BLaER1 treated with 17β-estradiol and CSF1 and Interleukin-3, amounts not matched to agents 10 nM and 100 nM (cell line): Measurements from ENCODE around the gene XAB2.

Experiments used
- H3K27ac ChIP-seq, 11 experiments: shearing (Covaris generic); formaldehyde crosslinking; 2 replicates each; pipeline ENCODE4 v1.8.1; 2022
- H3K27me3 ChIP-seq, 11 experiments: shearing (Covaris generic); formaldehyde crosslinking; 2 replicates each; pipeline ENCODE4 v1.8.1; 2022
- H3K36me3 ChIP-seq, 11 experiments: shearing (Covaris generic); formaldehyde crosslinking; 2 replicates each; pipeline ENCODE4 v1.8.1; 2022
- H3K4me1 ChIP-seq, 10 experiments: shearing (Covaris generic); formaldehyde crosslinking; 2 replicates each; pipeline ENCODE4 v1.8.1; 2022
- H3K4me2 ChIP-seq, 11 experiments: shearing (Covaris generic); formaldehyde crosslinking; 2 replicates each; pipeline ENCODE4 v1.8.1; 2022
- H3K4me3 ChIP-seq, 10 experiments: shearing (Covaris generic); formaldehyde crosslinking; 2 replicates each; pipeline ENCODE4 v1.8.1; 2022
- H3K9ac ChIP-seq, 11 experiments: shearing (Covaris generic); formaldehyde crosslinking; 2 replicates each; pipeline ENCODE4 v1.8.1; 2022
- H3K9me3 ChIP-seq, 11 experiments: shearing (Covaris generic); formaldehyde crosslinking; replicated peaks in 1 of 11; 2 replicates each; pipeline ENCODE4 v1.8.1; 2022
- H4K20me1 ChIP-seq, 11 experiments: shearing (Covaris generic); formaldehyde crosslinking; 2 replicates each; pipeline ENCODE4 v1.8.1; 2022
- Cebpa-rat ChIP-seq, 11 experiments: shearing (Covaris generic); IDR thresholded peaks; 2 replicates each; pipeline ENCODE4 v1.8.1; 2022

The XAB2 gene

GRCh38 chr19:7623725-7624603 lies 5.4 kb downstream of the XAB2 start:
- peaks cover 64 to 91% (median 81%) of the 10 kb centered on the region in 11 experiments for H3K36me3 ChIP-seq
- no peaks in the 10 kb centered on the region for H3K27me3 ChIP-seq

GRCh38 chr19:7622933-7623685 lies 6.2 kb downstream of the XAB2 start:
- H4K20me1 ChIP-seq: peaks cover 0 to 96% (median 44%) of the 10 kb centered on the region in 11 experiments; a peak in 18 of 22 replicates
- no peak for TF ChIP-seq Cebpa-rat (IDR thresholded peaks at IDR 0.05)

More at GRCh38 chr19:7623725-7624603, 5.4 kb downstream of the XAB2 start:
- Histone ChIP-seq H4K20me1 (peaks cover 0 to 92% (median 42%) of the 10 kb centered on the region in 11 experiments; a peak in 18 of 22 replicates), H3K9ac (no peak overlapping the region), H3K4me3 (no peak overlapping the region), H3K4me1 (peaks cover 11 to 14% (median 13%) of the 10 kb centered on the region in 10 experiments), H3K27ac (no peak overlapping the region), H3K9me3 (no peaks in the 10 kb centered on the region), H3K4me2 (no peak overlapping the region)
- no peak for TF ChIP-seq Cebpa-rat (IDR thresholded peaks at IDR 0.05)

DNA sequence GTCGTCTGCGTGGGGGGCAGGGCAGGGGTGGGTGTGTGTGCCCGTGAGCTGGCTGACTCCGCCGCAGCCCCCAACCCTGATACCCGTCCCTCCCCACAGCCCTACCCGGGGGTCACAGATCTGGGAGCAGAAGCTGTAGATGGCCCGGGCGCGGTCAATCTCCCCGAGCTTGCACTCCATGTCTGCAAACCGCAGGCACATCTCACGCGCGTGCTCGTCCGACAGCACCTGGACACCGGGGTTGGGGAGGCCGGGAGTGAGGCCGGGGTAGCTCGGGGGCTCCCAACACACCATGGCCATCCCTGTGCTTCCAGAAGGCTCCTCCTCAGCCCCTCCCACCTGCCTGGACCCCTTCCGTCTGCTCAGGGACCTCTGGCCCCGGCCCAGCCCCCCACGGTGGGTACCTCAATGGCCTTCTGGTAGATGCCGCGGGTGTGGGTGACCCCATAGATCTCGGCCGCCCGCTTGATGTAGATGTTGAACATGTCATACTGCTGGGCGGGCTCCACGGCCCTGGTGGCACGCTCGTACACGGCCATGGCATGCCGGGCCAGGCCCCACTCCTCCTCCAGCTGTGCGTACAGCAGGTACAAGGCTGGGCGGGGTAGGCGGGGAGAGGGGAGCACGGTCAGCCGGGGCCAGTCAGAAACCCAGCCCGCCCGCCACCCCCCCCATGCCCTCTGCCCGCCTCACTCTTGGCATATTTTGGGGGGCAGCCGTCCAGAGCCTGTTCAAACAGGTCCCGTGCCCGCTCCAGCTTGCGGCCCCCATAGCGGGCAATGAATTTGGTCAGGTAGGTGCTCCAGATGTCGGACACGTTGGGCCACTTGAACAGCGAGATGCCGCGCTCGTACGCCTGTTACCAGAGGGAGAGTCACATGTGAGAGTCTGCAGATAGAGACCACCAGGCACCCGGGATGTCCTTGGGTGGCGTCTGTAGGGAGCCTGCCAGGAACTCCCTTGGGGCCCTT lies 8.6 kb downstream of the XAB2 start:
- Histone ChIP-seq H3K9ac (no peak overlapping the region), H3K9me3 (no peaks in the 10 kb centered on the region), H3K36me3 (peaks cover 48 to 89% (median 79%) of the 10 kb centered on the region in 11 experiments), H4K20me1 (peaks cover 0 to 90% (median 24%) of the 10 kb centered on the region in 11 experiments; a peak in 14 of 22 replicates), H3K4me2 (no peak overlapping the region), H3K4me1 (peaks cover 0 to 8% (median 0%) of the 10 kb centered on the region in 10 experiments; a peak in 2 of 20 replicates), H3K27me3 (no peaks in the 10 kb centered on the region), H3K27ac (no peak overlapping the region), H3K4me3 (no peak overlapping the region)
- no peak for TF ChIP-seq Cebpa-rat (IDR thresholded peaks at IDR 0.05)

More at GRCh38 chr19:7622933-7623685, 6.2 kb downstream of the XAB2 start:
- Histone ChIP-seq H3K36me3 (peaks cover 64 to 99% (median 89%) of the 10 kb centered on the region in 11 experiments), H3K27ac (no peak overlapping the region), H3K4me1 (peaks cover 3 to 8% (median 6%) of the 10 kb centered on the region in 10 experiments), H3K9me3 (no peaks in the 10 kb centered on the region), H3K27me3 (no peaks in the 10 kb centered on the region), H3K4me2 (no peak overlapping the region), H3K4me3 (no peak overlapping the region), H3K9ac (no peak overlapping the region)

DNA sequence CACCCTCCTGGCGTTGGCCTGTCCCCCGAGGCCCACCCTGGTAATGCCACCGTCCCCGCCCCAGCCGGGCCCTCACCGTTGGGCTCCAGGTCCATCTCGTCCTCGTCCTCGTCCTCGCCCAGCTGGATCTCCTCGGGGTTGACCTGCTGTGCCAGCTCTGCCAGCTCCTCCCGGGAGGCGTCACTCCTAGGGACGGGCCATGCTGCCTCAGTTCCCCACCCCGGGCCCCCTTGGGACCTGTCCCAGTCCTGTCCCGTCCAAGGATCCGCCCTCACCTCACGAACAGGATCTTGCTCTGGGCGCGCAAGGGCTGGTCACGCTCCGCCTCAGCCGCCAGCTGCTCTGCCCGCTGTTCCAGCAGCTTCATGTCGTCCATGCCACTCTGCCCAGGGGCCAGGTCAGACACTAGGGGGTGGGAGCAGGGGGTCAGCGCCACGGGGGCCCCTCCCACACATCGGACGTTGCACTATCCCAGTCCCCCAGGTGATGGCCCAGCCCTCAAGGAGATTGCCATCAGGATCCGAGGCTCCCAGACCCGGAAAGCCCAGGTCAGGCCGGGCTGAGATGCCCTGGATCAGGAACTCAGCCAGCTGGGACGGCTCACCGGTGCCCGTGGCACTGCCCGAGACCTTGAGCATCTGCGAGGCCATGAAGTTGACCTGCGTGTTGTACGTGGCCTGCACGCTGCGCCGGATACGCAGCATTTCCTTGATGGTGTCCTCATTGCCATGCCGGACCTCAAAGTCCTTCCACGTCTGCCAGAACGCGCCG lies 9.5 kb downstream of the XAB2 start:
- Histone ChIP-seq H3K4me3 (no peak overlapping the region), H4K20me1 (peaks cover 0 to 81% (median 22%) of the 10 kb centered on the region in 11 experiments; a peak in 10 of 22 replicates), H3K27me3 (no peaks in the 10 kb centered on the region), H3K9me3 (no peaks in the 10 kb centered on the region), H3K9ac (no peak overlapping the region), H3K4me1 (peaks cover 0 to 8% (median 0%) of the 10 kb centered on the region in 10 experiments; a peak in 2 of 20 replicates), H3K36me3 (peaks cover 39 to 80% (median 70%) of the 10 kb centered on the region in 11 experiments), H3K27ac (no peak overlapping the region), H3K4me2 (no peak overlapping the region)
- TF ChIP-seq Cebpa-rat (IDR thresholded peaks at IDR 0.05): no peak

GRCh38 chr19:7618771-7619510 lies 10.4 kb downstream of the XAB2 start:
- Histone ChIP-seq H3K36me3 (peaks cover 31 to 71% (median 61%) of the 10 kb centered on the region in 11 experiments), H3K4me1 (peaks cover 0 to 8% (median 0%) of the 10 kb centered on the region in 10 experiments; a peak in 2 of 20 replicates), H4K20me1 (peaks cover 0 to 72% (median 15%) of the 10 kb centered on the region in 11 experiments; a peak in 9 of 22 replicates), H3K9ac (0 out of 22 replicates have a peak overlapping the region, but pooled peaks of 1 of the 11 experiments have one; percentile 30), H3K27me3 (no peaks in the 10 kb centered on the region), H3K27ac (no peak overlapping the region), H3K4me3 (no peak overlapping the region), H3K4me2 (no peak overlapping the region), H3K9me3 (no peaks in the 10 kb centered on the region)
- no peak for TF ChIP-seq Cebpa-rat (IDR thresholded peaks at IDR 0.05)

DNA sequence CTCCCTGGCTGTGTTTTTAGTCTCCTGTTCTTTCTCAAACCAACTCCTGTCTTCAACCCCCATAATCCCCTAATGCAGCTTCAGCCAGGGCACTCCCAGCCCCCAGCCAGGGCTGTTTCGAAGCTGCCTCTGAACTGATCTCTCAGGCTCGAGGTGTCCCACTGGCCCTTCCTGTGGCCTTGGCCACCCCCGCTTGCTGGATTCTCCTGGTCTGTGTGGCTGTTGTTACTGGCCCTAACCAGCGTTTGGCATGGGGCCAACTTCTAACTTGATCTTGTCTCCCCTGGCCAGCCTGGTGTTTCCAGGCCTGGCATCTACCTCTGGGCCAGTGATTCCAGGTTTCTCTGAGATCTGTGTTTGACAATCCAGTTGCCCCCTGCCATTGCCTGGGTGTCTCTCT lies 11.0 kb downstream of the XAB2 start:
- Histone ChIP-seq H3K27ac (no peak overlapping the region), H3K4me1 (peaks cover 0 to 8% (median 0%) of the 10 kb centered on the region in 10 experiments; a peak in 2 of 20 replicates), H4K20me1 (peaks cover 0 to 67% (median 15%) of the 10 kb centered on the region in 11 experiments; a peak in 9 of 22 replicates), H3K9ac (0 out of 22 replicates have a peak overlapping the region, but pooled peaks of 1 of the 11 experiments have one; percentile 30), H3K36me3 (peaks cover 31 to 65% (median 55%) of the 10 kb centered on the region in 11 experiments), H3K4me3 (no peak overlapping the region), H3K9me3 (no peaks in the 10 kb centered on the region), H3K27me3 (no peaks in the 10 kb centered on the region), H3K4me2 (no peak overlapping the region)
- TF ChIP-seq Cebpa-rat (IDR thresholded peaks at IDR 0.05): no peak

- peaks cover 24 to 59% (median 49%) of the 10 kb centered on the region in 11 experiments for H3K36me3 ChIP-seq
- TF ChIP-seq Cebpa-rat (IDR thresholded peaks at IDR 0.05): no peak
- no peak overlapping the region for H3K4me2 ChIP-seq
- H3K27me3 ChIP-seq: no peaks in the 10 kb centered on the region
- no peak overlapping the region for H3K4me3 ChIP-seq
- no peak overlapping the region for H3K27ac ChIP-seq
- no peaks in the 10 kb centered on the region for H3K9me3 ChIP-seq
- peaks cover 0 to 8% (median 0%) of the 10 kb centered on the region in 10 experiments; a peak in 2 of 20 replicates for H3K4me1 ChIP-seq
- no peak overlapping the region for H3K9ac ChIP-seq
- H4K20me1 ChIP-seq: peaks cover 0 to 61% (median 14%) of the 10 kb centered on the region in 11 experiments; a peak in 9 of 22 replicates
Observed at GRCh38 chr19:7617735-7618134, 11.6 kb downstream of the XAB2 start.
